NCI-H2029 (cell line): ENCODE results near the gene DLG2.
A peak's percentile ranks its signal among the peaks of the same experiment; 100 is the strongest.
"Not testable (repeated sequence)": the region's sequence is repeated elsewhere in the genome, so short reads cannot be mapped to it uniquely, and the experiment has no call there.

Experiments
- DNase-seq: peaks from one replicate; lab custom pipeline; 2025; lab: John Stamatoyannopoulos, UW

The DLG2 gene

DNA sequence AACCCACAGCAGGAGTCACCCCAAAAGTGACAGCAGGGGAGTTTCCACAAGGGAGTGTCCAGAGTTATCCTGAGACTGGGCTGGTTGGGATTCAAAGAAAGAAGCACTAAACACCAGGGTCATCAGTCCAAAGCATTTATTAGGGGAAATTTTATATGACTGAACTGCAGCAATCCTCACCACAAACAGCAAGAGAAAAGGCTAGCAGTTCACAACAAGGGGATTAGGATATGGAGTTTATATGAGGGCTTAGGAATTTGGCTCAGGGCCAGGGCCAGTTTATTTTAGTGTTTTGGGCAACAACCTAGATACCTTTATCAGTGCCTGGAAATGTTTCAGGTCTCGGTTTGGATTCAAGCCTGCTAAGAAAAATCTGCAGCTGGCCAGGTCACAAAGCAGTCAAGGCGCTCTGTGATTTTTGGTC is 16.1 kb upstream of the DLG2 start:
- DNase-seq = no peak

DNA sequence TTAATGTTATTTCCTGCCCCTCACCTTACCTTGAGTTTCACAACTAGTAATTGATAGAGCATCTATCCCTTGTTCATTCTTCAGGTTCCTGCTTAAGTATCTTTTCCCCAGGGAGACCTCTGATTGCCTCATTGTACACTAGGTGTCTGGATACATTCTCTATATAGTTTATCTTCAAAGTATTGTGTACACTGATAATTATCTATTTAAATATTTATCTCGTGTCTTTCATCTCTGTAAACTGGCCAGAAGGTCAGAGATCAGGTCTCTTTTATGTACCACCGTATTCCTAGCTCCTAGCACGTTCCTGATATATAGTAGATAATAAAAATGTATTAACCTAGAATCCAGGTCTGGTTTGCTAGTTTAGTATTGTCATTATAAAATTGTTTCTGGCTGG is 7.6 kb upstream of the DLG2 start:
- no peak for DNase-seq

DNA sequence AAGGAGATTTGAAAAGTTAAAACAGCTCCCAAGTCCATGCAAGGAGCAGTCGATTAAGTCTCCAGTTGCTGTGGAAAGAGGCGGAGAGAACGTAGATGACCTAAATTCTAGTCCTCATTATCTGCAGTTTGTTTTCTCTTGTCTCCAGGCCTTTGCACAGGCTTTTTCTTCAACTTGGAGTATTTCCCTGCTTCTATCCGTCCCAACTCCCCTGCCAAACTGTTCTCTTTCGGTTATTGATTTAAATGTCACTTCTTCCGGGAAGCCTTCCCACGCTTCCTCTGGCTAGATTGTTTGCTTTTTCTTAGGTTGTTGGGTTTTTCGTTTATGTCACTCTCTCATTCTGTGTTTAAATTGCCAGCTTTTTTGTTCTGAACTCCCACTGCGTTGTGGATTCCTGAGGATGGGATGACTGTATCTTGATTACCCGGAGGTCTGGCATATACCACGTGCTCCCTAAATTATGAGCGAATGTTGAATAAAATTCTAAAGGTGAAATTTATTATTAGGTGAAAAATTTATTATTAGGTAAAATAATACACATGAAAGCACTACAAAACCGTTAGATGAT is 1.7 kb upstream of the DLG2 start:
- no peak for DNase-seq

DNA sequence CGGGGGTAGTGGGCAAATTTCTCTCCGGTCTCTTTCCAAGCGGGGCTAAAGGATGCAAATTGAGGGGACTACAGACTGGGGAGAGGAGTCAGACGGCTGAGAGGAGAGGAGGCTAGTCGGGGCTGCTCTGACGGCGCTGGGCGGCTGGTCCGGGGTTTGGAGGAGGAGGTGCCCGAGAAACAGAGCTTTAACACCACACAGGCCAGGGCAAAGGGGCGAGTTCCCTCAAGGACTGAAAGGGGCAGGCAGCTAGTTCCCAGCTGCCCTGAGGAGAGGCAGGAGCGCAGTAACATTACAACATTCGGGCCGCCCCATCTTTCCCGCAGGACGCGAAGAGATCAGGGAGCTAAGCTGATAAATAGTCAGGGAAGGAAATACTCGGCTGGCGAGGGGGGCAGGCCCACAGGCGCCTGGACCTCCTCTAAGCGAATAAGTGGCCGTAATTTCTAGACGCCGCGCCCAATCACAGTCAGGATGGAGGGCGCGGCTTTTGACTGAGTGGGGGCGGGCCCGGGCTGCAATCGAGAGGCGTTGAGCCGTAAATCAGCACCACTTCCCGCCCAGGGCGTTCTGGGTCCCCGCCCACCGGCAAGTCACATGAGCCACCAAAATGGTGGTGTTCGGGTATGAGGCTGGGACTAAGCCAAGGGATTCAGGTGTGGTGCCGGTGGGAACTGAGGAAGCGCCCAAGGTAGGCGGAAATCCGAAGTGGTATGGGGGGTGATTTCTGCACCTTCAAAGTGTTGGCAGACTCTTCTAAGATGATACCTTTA is 1.0 kb upstream of the DLG2 start, which contains the start of gene TMEM126B:
TMEM126B (plus strand) TSS at position 596 of the 773 bp plus-strand sequence; CDS start at position 611, 15 bp downstream.
- peak; percentile 96 for DNase-seq

DNA sequence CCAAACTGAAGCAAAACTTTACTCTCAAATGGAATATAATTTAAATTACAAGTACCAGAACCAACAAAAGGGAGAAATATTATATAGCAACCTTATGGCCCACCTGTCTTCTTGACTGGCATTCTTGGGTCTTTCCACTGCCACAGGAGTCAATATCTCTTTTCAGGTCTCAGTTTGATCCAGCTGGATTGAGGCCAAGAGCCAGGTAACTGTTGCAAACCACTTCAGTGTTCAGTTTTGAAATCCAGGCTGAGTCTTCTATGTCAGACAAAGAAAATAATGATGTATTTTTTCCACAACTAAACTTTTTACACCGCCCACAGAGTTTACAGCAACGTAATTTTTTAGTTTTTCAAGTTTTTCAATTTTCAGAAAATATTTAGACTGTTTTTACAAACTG is 648 bp downstream of the DLG2 start:
- peak; percentile 34 for DNase-seq

DNA sequence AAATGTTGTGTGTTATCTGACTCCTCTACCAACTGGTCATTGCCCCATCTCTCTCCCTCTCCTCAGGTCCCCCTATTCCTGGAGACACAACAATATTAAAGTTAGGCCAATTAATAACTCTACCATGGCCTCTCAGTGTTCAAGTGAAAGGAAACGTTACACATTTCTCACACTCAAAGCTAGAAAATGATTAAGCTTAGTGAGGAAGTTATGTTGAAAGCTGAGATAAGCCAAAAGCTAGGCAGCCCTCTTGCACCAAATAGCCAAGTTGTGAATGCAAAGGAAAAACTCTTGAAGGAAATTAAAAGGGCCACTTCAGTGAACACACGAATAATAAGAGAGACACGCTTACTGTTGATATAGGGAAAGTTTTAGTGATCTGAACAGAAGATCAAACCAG is 6.9 kb downstream of the DLG2 start:
- no peak for DNase-seq

GRCh38 chr11:85619499-85619898 is 7.6 kb downstream of the DLG2 start:
- no peak for DNase-seq

DNA sequence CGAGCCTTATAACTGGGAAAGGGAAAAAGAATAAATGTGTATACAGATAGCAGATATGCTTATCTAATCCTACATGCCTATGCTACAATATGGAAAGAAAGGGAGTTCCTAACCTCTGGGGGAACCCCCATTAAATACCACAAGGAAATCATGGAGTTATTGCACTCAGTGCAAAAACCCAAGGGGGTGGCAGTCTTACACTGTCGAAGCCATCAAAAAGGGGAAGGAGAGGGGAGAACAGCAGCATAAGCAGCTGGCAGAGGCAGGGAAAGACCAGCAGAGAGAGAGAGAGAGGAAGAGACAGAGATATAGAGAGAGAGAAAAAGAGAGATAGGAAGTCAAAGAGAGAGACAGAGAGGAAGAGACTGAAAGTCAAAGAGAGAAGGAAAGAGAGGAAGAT is 15.5 kb downstream of the DLG2 start:
- DNase-seq = not testable (repeated sequence)

DNA sequence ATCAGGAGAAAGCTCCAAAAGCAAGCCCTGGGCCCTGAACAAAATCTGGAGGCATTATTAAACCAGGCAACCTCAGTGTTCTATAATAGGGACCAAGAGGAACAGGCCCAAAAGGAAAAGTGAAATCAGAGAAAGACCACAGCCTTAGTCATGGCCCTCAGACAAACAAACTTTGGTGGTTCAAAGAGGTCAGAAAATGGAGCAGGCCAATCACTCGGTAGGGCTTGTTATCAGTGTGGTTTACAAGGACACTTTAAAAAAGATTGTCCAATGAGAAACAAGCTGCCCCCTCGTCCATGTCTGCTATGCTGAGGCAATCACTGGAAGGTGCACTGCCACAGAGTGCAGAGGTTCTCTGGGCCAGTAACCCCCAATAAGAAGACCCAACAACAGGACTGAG is 17.9 kb downstream of the DLG2 start:
- DNase-seq = not testable (repeated sequence)

- not testable (repeated sequence) for DNase-seq
Measured at GRCh38 chr11:85608621-85609020, 18.5 kb downstream of the DLG2 start.

DNA sequence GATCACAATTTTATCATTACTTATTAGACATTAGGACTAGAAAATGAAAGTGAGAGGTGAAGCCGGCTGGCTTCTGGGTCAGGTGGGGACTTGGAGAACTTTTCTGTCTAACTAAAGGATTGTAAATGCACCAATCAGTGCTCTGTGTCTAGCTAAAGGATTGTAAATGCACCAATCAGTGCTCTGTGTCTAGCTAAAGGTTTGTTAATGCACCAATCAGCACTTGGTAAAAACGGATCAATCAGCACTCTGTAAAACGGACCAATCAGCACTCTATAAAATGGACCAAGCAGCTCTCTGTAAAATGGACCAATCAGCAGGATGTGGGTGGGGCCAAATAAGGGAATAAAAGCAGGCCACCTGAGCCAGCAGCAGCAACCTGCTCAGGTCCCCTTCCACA is 20.9 kb downstream of the DLG2 start:
- DNase-seq = not testable (repeated sequence)

- no peak for DNase-seq
Measured at GRCh38 chr11:85603220-85603619, 23.9 kb downstream of the DLG2 start.

DNA sequence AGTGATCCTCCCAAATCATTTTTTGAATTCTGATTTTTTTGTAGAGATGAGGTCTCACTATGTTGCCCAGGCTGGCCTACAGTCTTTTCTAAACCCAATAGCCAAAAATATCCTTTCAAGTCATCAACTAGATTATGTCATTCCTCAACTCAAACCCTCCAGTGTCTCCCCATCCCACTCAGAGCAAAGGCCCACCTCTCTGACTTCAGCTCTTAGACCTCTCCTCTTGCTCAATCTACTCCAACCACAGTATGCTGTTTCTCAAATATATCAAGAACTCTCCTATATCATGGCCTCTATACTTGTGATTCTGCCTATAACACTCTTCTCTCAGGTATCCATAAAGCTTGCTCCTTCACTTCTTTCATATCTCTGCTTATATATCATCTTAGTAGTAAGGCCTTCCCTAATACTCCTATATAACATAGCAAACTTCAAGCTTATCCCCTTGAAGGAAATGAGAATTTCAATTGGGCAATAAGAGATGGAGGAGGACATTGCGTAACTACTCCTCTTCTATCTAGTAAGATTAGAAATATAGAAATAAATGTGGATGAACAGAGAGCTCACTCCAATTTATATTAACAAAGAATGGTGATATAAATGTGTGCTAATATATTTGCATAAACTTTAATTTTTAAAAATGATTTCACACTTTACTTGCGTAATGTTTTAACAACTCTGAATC is 24.5 kb downstream of the DLG2 start:
- no peak for DNase-seq

DNA sequence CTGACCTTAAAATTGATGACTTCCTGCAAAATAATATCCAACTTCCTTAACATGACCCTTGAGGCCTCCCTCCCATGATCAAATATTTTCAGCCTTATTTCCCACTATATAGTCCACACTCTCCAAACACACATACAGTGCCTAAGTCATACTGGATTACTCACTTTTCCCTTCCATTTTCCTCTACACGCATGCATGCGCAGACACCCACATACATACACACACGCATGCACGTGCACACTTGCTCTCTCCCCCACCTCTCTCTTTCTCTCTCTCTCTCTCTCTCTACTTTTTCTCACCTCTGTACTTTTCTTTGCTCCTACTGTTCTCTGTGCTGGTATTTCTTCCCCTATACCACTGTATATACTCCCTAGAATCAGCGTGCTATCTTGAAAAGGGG is 28.1 kb downstream of the DLG2 start:
- DNase-seq = no peak

GRCh38 chr11:85596886-85597285 is 30.3 kb downstream of the DLG2 start:
- DNase-seq = no peak

GRCh38 chr11:85595285-85595884 is 31.8 kb downstream of the DLG2 start:
- peak; percentile 29 for DNase-seq

- DNase-seq = peak; percentile 2
Measured at GRCh38 chr11:85590848-85591483, 36.2 kb downstream of the DLG2 start.

DNA sequence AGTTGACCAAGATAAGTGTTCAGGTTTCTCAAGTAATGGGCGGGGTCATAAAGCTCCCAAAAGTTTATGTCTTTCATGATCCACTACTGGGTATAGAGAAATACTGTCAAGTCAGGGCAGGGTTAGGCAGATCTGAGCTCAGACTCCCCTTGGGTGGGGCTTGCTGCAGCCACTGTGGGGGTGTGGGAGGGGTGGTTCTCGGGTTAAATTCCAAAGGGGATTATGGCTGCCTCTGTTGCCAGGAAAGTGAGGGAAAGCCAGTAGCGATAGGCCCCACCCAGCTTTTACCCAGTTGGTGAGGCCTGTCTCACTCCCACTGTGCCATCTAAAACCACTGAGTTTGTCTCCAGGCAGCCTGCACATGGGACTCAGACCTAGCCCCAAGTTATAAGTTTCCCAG is 37.8 kb downstream of the DLG2 start:
- DNase-seq = no peak

DNA sequence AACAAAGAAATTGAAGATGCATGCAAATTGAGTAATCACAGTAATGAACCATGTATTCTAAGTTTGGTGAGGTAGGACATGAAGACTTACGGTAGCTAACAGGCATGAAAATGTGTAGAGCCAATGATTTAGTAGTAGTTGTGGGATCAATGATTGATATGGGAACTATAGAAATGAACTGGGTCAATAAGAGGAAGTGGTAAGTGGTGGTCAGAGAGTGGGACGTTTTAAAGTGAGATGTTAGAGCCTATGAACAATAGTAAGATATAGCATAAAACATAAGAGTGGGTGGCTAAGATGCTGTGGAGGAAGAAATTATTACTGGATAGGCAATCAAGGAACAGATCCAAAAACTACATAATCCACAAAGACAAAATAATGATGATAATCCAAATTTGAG is 45.0 kb downstream of the DLG2 start:
- DNase-seq = no peak

GRCh38 chr11:85575388-85575787 is 51.8 kb downstream of the DLG2 start:
- no peak for DNase-seq

GRCh38 chr11:85572056-85572455 is 55.1 kb downstream of the DLG2 start:
- DNase-seq = no peak

DNA sequence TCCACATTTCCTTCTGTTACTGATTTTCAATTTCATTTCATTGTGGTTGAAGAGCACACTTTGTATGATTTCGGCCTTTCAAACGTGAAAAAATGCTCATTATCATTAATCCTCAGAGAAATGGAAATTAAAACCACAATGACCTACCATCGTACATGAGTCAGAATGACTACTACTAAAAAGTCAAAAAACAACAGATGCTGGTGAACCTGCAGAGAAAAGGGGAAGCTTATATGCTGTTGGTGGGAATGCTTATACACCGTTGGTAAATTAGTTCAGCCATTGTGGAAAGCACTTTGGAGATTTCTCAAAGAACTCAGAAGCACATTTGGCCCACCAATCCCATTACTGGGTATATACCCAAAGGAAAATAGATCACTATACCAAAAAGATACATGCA is 57.6 kb downstream of the DLG2 start:
- DNase-seq = no peak
